ENCODE measurements around the gene ENTPD2.
A peak's percentile ranks its signal among the peaks of the same experiment; 100 is the strongest.

Gene ENTPD2

DNA sequence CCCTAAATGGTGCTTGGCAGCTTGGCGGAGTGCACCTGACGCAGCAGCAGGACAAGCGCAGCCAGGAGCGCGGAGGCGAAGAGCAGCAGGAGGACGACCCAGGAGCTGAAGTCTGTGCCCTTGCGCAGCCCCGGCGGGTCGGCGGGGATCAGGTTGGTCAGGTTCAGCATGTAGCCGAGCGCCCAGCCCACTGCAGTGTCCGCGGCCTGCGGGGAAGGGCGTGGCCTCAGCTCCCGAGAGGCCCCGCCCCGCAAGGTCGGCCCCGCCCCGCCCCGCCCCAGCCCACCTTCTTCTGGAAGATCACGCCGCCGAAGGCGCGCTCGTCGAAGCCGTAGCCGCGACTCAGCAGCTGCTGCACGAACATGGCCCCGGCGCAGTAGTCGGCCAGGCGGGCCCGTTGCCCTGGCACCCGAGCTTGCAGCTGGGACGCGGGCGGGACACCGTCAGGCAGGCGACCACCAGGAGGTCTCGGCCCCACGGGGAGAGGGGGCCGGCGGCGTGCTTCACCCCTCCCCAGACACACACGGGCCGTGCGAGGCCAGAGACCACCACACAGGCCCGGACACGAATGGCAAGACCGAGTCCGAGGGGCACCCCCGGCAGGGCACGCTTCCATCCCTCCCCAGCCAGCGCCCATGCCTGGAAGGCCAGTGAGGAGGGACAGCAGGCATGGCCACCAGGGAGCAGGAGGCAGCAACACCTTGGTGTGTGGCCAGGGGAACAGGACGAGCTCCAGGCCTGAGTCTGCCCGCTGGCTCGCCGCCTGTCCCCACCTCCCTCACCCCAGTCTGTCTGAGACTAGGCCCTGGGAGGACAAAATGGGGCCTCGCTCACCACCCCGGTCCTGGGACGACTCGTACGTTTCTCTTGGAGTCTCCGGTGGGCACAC, 5.0 kb downstream of the ENTPD2 start:
- DNase-seq (ENCODE audit: extremely low spot score): no peak
- CTCF ChIA-PET: interaction anchor here (0.6 to 6.1 kb wide), 6 partner anchors 13 to 188 kb away, joined by 3 to 115 read pairs (median 3); partner anchors contain the start of genes FUT7 and SAPCD2
- TF ChIP-seq, protein P1, sequence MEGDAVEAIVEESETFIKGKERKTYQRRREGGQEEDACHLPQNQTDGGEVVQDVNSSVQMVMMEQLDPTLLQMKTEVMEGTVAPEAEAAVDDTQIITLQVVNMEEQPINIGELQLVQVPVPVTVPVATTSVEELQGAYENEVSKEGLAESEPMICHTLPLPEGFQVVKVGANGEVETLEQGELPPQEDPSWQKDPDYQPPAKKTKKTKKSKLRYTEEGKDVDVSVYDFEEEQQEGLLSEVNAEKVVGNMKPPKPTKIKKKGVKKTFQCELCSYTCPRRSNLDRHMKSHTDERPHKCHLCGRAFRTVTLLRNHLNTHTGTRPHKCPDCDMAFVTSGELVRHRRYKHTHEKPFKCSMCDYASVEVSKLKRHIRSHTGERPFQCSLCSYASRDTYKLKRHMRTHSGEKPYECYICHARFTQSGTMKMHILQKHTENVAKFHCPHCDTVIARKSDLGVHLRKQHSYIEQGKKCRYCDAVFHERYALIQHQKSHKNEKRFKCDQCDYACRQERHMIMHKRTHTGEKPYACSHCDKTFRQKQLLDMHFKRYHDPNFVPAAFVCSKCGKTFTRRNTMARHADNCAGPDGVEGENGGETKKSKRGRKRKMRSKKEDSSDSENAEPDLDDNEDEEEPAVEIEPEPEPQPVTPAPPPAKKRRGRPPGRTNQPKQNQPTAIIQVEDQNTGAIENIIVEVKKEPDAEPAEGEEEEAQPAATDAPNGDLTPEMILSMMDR (IDR thresholded peaks at IDR 0.05; ENCODE audit: control extremely low read depth, extremely low read depth, low read depth, missing control alignments): no peak
- POLR2A ChIA-PET: interaction anchor here (1.1 kb wide), 1 partner anchor 192 kb away, joined by 3 read pairs; the partner anchor contains the start of gene TUBB4B

GRCh38 chr9:137046088-137046787, 7.6 kb downstream of the ENTPD2 start, which contains the start of gene NPDC1:
Gene NPDC1 (minus strand): TSS chr9:137046177. CDS start chr9:137045989, 188 bp downstream.
- CTCF ChIA-PET: interaction anchor here (0.6 to 6.1 kb wide), 40 partner anchors 10 to 279 kb away, joined by 3 to 115 read pairs (median 4); partner anchors contain the start of genes AJM1, CLIC3, FUT7 and MAN1B1
- TF ChIP-seq, protein P1 (IDR thresholded peaks at IDR 0.05; ENCODE audit: control extremely low read depth, extremely low read depth, low read depth, missing control alignments): peak; percentile 94
- peak; percentile 93 for DNase-seq (ENCODE audit: extremely low spot score)
- POLR2A ChIA-PET: interaction anchor here (0.6 to 1.2 kb wide), 3 partner anchors 22 to 194 kb away, joined by 5 to 7 read pairs (median 5); no protein-coding TSS in a partner anchor

- DNase-seq (ENCODE audit: extremely low spot score): no peak
- POLR2A ChIA-PET: no interaction called here
- TF ChIP-seq, protein P1 (IDR thresholded peaks at IDR 0.05; ENCODE audit: control extremely low read depth, extremely low read depth, low read depth, missing control alignments): no peak
- CTCF ChIA-PET: interaction anchor here (1.0 to 6.1 kb wide), 10 partner anchors 9 to 260 kb away, joined by 3 to 115 read pairs (median 7); partner anchors contain the start of genes SAPCD2 and TMEM141
Measured at GRCh38 chr9:137045294-137046087, 8.4 kb downstream of the ENTPD2 start.

DNA sequence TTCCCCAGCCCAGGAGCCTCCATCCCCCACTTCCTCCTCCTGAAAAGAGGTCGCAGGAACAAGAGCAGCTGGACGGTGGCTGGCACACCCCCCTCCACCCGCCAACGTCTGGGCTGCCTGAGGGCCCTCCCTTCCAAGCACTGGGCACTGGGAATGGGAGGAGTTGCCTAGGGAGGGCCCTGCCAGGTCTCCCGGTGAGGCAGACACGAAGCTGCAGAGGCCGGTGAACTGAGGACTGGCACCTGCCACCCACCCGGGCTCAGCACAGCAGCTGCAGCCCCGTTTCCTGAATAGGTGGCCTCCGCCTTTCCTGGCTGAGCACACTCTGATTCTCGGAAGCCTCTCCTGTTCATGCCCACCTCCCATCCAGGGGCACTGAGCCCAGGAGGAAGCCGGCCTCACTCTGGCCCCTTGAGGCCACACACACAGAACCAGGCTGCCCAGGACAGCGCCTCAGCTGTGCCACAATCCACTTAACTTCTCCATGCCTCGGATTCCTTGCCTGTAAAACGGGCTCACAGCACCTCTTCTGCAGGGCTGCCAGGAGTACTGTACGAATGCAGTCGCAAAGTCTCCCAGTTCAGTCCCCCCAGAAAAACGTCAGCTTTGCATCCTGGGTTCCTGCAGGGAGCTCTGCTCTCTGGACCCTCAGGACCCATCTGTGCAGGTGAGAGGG, 9.2 kb downstream of the ENTPD2 start:
- ChIA-PET CTCF (interaction anchor here (1.0 to 2.5 kb wide), 9 partner anchors 8 to 254 kb away, joined by 3 to 18 read pairs (median 4); partner anchors contain the start of gene TMEM141), POLR2A (no interaction called here)
- DNase-seq (ENCODE audit: extremely low spot score): no peak
- TF ChIP-seq, protein P1 (IDR thresholded peaks at IDR 0.05; ENCODE audit: control extremely low read depth, extremely low read depth, low read depth, missing control alignments): no peak

- ChIA-PET CTCF (interaction anchor here (1.2 to 2.5 kb wide), 6 partner anchors 8 to 253 kb away, joined by 3 to 18 read pairs (median 6); partner anchors contain the start of gene TMEM141), POLR2A (no interaction called here)
- DNase-seq (ENCODE audit: extremely low spot score): no peak
- TF ChIP-seq, protein P1 (IDR thresholded peaks at IDR 0.05; ENCODE audit: control extremely low read depth, extremely low read depth, low read depth, missing control alignments): no peak
Measured at GRCh38 chr9:137044037-137044436, 9.8 kb downstream of the ENTPD2 start.

Data from GM10248 (cell line).